K562 (cell line): ENCODE data around the gene GFRAL. TPM values are rescaled to one million over a fixed set of nuclear protein-coding genes. Genes with fewer than 3 reads are reported as not detected.

Experiments
- ATAC-seq: fragments of 200-7000 bp; cut with Tn5 transposase; 3 replicates; pipeline ENCODE4 v1.9.1; 2020; ENCODE audit warnings: moderate library complexity
- BruUV-seq: library from RNA; stranded (reverse); fragments of 400-500 nt; replicated peaks from 2 replicates; lab custom pipeline; 2021; lab: Mats Ljungman, UMichigan
- CTCF ChIA-PET: fragments of 300-600 bp; formaldehyde crosslinking; extraction: SDS; loops from one replicate; lab custom pipeline; 2021; ENCODE audit warnings: low intra/inter-chr PET ratio; lab: Yijun Ruan, JAX
- POLR2A ChIA-PET: fragments of 300-600, 350-650 bp; sonication (Branson Sonifier 250); formaldehyde crosslinking; extraction: SDS; loops from one replicate; lab custom pipeline; 2021; ENCODE audit warnings: antibody characterized with exemption, inconsistent platforms; lab: Yijun Ruan, JAX
- DNase-seq, 4 experiments: peaks; one replicate each; pipeline versions ENCODE4 v3.0.0 to v3.0.0-alpha.2; 2011 to 2018; ENCODE audit warnings: low spot score in 3 of 4, mixed read lengths in 3 of 4; ENCODE audit errors: extremely low read depth in 1 of 4
- FAIRE-seq: peaks from 2 replicates; lab custom pipeline; 2011; peaks lifted over from hg19 to GRCh38; lab: Jason Lieb, UNC
- H2AFZ ChIP-seq: 2 replicates; pipeline ENCODE4 v1.6.0; 2011; ENCODE audit warnings: low read depth, low read length, control low read depth, inconsistent platforms
- H3K27ac ChIP-seq: fragments of 200-600 bp; 3 replicates; pipeline ENCODE4 v1.8.0; 2011; ENCODE audit warnings: low read depth, mild to moderate bottlenecking, control low read depth, inconsistent platforms, low read length, moderate library complexity, mixed read lengths; ENCODE audit errors: extremely low read depth
- H3K27me3 ChIP-seq, 2 experiments: fragments of 300-600 bp in 1 of 2; 2 replicates in 1 of 2; 3 replicates in 1 of 2; pipeline versions ENCODE4 v1.6.0 to v1.8.0; 2011; ENCODE audit warnings: inconsistent platforms in 2 of 2, low read length in 2 of 2, mild to moderate bottlenecking in 1 of 2, mixed read lengths in 1 of 2, moderate library complexity in 1 of 2; ENCODE audit not compliant: control insufficient read depth in 2 of 2, insufficient read depth in 2 of 2
- H3K36me3 ChIP-seq: fragments of 300-600 bp; 3 replicates; pipeline ENCODE4 v1.8.0; 2011; ENCODE audit warnings: mild to moderate bottlenecking, low read length, inconsistent platforms; ENCODE audit not compliant: control insufficient read depth, insufficient read depth
- H3K4me1 ChIP-seq, 2 experiments: fragments of 200-600 bp in 1 of 2; replicated peaks in 1 of 2; 2 replicates in 1 of 2; 3 replicates in 1 of 2; pipeline versions ENCODE4 v1.5.1 to v1.8.0; 2011; ENCODE audit warnings: inconsistent platforms in 2 of 2, low read length in 2 of 2, mild to moderate bottlenecking in 1 of 2, mixed read lengths in 1 of 2, moderate library complexity in 1 of 2; ENCODE audit not compliant: control insufficient read depth in 2 of 2, insufficient read depth in 2 of 2
- H3K4me2 ChIP-seq: 2 replicates; pipeline ENCODE4 v1.6.1; 2011; ENCODE audit warnings: low read length, control low read depth, inconsistent platforms, mixed read lengths; ENCODE audit not compliant: insufficient read depth
- H3K4me3 ChIP-seq: fragments of 200-600 bp; sonication (generic), shearing (Covaris generic); 2 replicates; pipeline ENCODE4 v1.5.1; 2016; ENCODE audit warnings: control low read depth, inconsistent platforms
- H3K79me2 ChIP-seq: fragments of 200-600 bp; 3 replicates; pipeline ENCODE4 v1.8.0; 2011; ENCODE audit warnings: low read length, inconsistent platforms; ENCODE audit not compliant: control insufficient read depth, insufficient read depth
- H3K9ac ChIP-seq, 2 experiments: 2 replicates each; pipeline versions ENCODE4 v1.6.0 to v1.6.1; 2011; ENCODE audit warnings: low read depth in 2 of 2, low read length in 2 of 2, control low read depth in 1 of 2, inconsistent platforms in 1 of 2, mild to moderate bottlenecking in 1 of 2, mixed read lengths in 1 of 2; ENCODE audit not compliant: insufficient read depth in 1 of 2
- H3K9me1 ChIP-seq: one replicate; pipeline ENCODE4 v1.6.0; 2011; ENCODE audit warnings: inconsistent platforms, mild to moderate bottlenecking, low read length, moderate library complexity; ENCODE audit not compliant: control insufficient read depth, insufficient read depth
- H3K9me3 ChIP-seq: replicated peaks from 2 replicates; pipeline ENCODE4 v1.5.1; 2011; ENCODE audit warnings: low read depth, low read length, inconsistent platforms; ENCODE audit not compliant: control insufficient read depth, insufficient read depth
- H4K20me1 ChIP-seq: replicated peaks from 2 replicates; pipeline ENCODE4 v1.6.1; 2011; ENCODE audit warnings: low read length, inconsistent platforms, mixed read lengths; ENCODE audit not compliant: control insufficient read depth, insufficient read depth
- BRD9 ChIP-seq: fragments of 450-650 bp; IDR thresholded peaks from 2 replicates; pipeline ENCODE4 v1.6.1; 2018; ENCODE audit warnings: low read depth; ENCODE audit not compliant: partially characterized antibody
- IRF2 ChIP-seq: sonication (generic); formaldehyde crosslinking; IDR thresholded peaks from 2 replicates; pipeline ENCODE4 v1.8.1; 2022; ENCODE audit warnings: mild to moderate bottlenecking, missing genetic modification reagents
- PTRF ChIP-seq: fragments of 450-650 bp; IDR thresholded peaks from 2 replicates; pipeline ENCODE4 v1.6.1; 2016; ENCODE audit warnings: mild to moderate bottlenecking, missing genetic modification characterization, missing compliant biosample characterization
- ZC3H8 ChIP-seq: fragments of 450-650 bp; IDR thresholded peaks from 2 replicates; pipeline ENCODE4 v1.6.1; 2017
- WGBS: fragments of 100-300 bp; shearing (Covaris generic); methylation state at CpG from one replicate; pipeline ENCODE4 v1.1.6; 2016; ENCODE audit warnings: low coverage, mixed read lengths; ENCODE audit not compliant: insufficient coverage; ENCODE audit errors: missing lambda C conversion rate; 5-methylcytosine and 5-hydroxymethylcytosine counted together
- in situ Hi-C: fragments of 300-500 bp; cut with MboI; formaldehyde crosslinking; loops from 4 replicates; pipeline ENCODE4 v1.15.0; 2018; ENCODE audit warnings: inconsistent platforms, mixed read lengths
- intact Hi-C: fragments of 100-400 bp; cut with micrococcal nuclease; formaldehyde crosslinking; loops from 2 replicates; pipeline ENCODE4 v1.14.2; 2022
- polyA plus RNA-seq, 8 experiments: library from polyadenylated mRNA; depleted of rRNA in 4 of 8; stranded (reverse) in 5 of 8; unstranded in 3 of 8; fragments of >200 nt; fragmentation: Nextera tagmentation in 2 of 8; fragmentation: Illumina TruSeq in 1 of 8; extraction: Ambion mirVana in 2 of 8; extraction: Trizol in 1 of 8; gene quantifications; 2 replicates each; pipeline versions ENCODE4 v1.2.1 to v1.2.3, GENCODE V29; 2011 to 2014; ENCODE audit warnings: inconsistent platforms in 1 of 8, missing spikeins in 1 of 8
- total RNA-seq, 7 experiments: library from RNA; depleted of rRNA in 6 of 7; stranded (reverse); fragments of >200 nt in 6 of 7; fragmentation: Illumina TruSeq in 2 of 7; extraction: Trizol in 2 of 7; gene quantifications; 2 replicates each; pipeline versions ENCODE4 v1.2.1 to v1.2.3, GENCODE V29; 2011 to 2021; ENCODE audit warnings: low replicate concordance in 1 of 7
- TF ChIP-seq, protein P1 (sequence below): sonication (generic); formaldehyde crosslinking; IDR thresholded peaks from 2 replicates; pipeline ENCODE4 v1.8.0; 2022; ENCODE audit warnings: mild to moderate bottlenecking, low read depth, missing genetic modification reagents

The GFRAL gene
- total and polyA plus RNA-seq, 9 of the 15 experiments (the other 6 are each of a cell fraction or from before 2014, with no cell fraction given): not detected

DNA sequence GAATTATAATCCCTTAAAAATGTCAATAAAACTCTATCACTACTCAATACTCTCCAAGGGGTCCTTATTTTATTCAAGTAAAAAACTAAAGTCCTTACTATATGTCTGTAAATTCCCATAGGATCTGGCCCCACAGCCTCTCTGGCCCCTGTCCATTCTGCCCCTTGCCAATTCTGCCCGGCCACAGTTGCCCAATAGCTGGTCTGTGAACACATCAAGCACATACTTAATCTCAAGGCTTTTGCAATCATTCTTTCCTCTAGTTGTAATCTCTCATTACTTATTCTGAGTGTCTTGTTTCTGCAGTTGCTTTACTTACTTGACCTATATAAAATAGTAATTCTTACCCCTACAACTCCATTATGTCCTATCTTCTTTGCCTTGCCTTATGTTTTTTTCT lies 22.5 kb upstream of the GFRAL start:
- Histone ChIP-seq H2AFZ (no peak overlapping the region), H3K79me2 (no peaks in the 10 kb centered on the region), H3K4me1 (no peaks in the 10 kb centered on the region), H3K4me2 (no peak overlapping the region), H3K9me1 (no peaks in the 10 kb centered on the region), H3K9ac (no peak overlapping the region), H3K36me3 (no peaks in the 10 kb centered on the region), H3K9me3 (no peaks in the 10 kb centered on the region; the same call in 1 of the 2 replicates), H3K27ac (no peak overlapping the region), H4K20me1 (no peaks in the 10 kb centered on the region), H3K27me3 (no peaks in the 10 kb centered on the region), H3K4me3 (no peak overlapping the region)
- DNase-seq (no peak), FAIRE-seq (no peak), ATAC-seq (no peak)
- ChIA-PET POLR2A (no interaction called here), CTCF (no interaction called here)
- BruUV-seq: no TSS peak
- in situ Hi-C loops: no loop called here
- intact Hi-C loops: no loop called here
- TF ChIP-seq ZC3H8 (no peak), BRD9 (no peak), IRF2 (CRISPR knock-in tag) (no peak), PTRF (tag) (no peak)
- TF ChIP-seq, protein P1, sequence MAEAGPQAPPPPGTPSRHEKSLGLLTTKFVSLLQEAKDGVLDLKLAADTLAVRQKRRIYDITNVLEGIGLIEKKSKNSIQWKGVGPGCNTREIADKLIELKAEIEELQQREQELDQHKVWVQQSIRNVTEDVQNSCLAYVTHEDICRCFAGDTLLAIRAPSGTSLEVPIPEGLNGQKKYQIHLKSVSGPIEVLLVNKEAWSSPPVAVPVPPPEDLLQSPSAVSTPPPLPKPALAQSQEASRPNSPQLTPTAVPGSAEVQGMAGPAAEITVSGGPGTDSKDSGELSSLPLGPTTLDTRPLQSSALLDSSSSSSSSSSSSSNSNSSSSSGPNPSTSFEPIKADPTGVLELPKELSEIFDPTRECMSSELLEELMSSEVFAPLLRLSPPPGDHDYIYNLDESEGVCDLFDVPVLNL (CRISPR knock-in tag): no peak
- WGBS: 6% methylated on average over 1 of the region's 1 CpG
